T-helper 22 cell (primary cell): ENCODE measurements around the gene PLEKHA4.
"Not testable (repeated sequence)": the region's sequence is repeated elsewhere in the genome, so short reads cannot be mapped to it uniquely, and the experiment has no call there.

Experiments used
- DNase-seq: peaks from one replicate; pipeline ENCODE4 v3.0.0-alpha.2; 2020; ENCODE audit warnings: low read depth

The PLEKHA4 gene

DNA sequence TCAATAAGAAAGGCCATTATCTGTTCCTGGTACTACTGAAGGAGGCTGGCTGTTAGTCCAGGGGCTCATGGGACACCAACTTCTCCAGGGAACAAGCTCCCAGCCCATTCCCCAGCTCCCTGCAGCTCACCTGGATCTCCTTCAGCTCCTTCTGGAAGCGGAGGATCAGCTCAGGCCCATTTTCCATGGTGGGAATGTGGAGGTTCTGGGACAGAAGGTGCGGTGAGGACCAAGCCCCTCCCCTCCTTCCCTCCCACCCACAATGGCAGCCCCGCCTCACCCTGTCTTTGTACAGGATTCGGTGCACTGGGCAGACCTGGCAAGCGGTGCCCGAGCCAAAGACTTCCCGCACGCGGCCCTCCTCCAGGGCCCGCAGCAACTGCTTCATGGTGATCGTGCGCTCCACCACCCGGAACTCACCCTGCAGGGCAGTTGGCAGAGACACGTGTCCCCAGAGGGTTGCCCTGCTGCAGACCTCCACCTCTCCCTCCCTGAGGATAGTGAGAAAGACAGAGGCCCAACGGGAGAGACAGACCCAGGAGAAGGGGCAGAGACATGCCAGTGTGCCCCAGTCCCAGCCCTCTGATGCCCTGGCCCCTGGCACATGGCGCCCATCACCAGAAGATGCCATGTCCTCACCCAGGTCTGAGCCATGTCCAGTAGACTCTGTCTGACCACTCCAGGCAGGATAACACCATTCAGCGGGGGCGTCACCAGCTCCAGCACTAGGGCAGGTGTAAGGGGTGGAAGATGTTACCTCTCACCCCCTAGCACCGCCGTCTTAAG lies 71.9 kb downstream of the PLEKHA4 start:
- no peak for DNase-seq

- no peak for DNase-seq
Observed at GRCh38 chr19:48795685-48796070, 72.7 kb downstream of the PLEKHA4 start.

GRCh38 chr19:48795055-48795684 lies 73.2 kb downstream of the PLEKHA4 start:
- peak; percentile 77 for DNase-seq

DNA sequence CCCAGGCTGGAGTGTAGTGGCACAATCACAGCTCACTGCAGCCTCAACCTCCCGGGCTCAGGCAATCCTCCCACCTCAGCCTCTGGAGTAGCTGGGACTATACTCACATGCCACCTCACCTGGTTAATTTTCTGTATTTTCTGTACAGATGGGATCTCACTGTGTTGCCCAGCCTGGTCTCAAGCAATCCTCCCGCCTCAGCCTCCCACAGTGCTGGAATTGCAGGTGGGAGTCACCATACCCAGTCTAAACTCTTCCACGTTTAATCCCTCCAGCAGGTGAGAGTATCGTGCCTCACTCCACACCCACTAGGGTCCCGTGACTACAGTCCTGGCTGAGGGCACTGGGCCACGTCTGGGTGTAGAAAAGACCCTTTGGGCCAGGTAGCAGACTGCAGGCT lies 74.1 kb downstream of the PLEKHA4 start:
- DNase-seq, result no peak

GRCh38 chr19:48793271-48793670 lies 75.1 kb downstream of the PLEKHA4 start:
- no peak for DNase-seq

GRCh38 chr19:48787331-48787730 lies 81.1 kb downstream of the PLEKHA4 start:
- not testable (repeated sequence) for DNase-seq
